HepG2 (cell line): Measurements from ENCODE around the gene SPACA9. TPM values are rescaled to one million over a fixed set of nuclear protein-coding genes. Genes with fewer than 3 reads are reported as not detected.

Experiments
- ATAC-seq: fragments of 200-7000 bp; cut with Tn5 transposase; 3 replicates; pipeline ENCODE4 v1.9.1; 2020; ENCODE audit warnings: mild to moderate bottlenecking, moderate library complexity
- BruUV-seq: library from RNA; stranded (reverse); fragments of 400-500 nt; replicated peaks from 2 replicates; lab custom pipeline; 2021; lab: Mats Ljungman, UMichigan
- CTCF ChIA-PET: fragments of 300-600 bp; formaldehyde crosslinking; extraction: SDS; loops from one replicate; lab custom pipeline; 2021; ENCODE audit warnings: low total read pairs, inconsistent platforms, low intra/inter-chr PET ratio; lab: Yijun Ruan, JAX
- POLR2A ChIA-PET: fragments of 350-600 bp; sonication (Branson Sonifier 250); formaldehyde crosslinking; loops from one replicate; lab custom pipeline; 2020; ENCODE audit warnings: antibody characterized with exemption, inconsistent platforms; lab: Yijun Ruan, JAX
- DNase-seq: peaks from one replicate; pipeline ENCODE4 v3.0.0-alpha.2; 2015; ENCODE audit warnings: low spot score
- FAIRE-seq: peaks from 3 replicates; lab custom pipeline; 2011; peaks lifted over from hg19 to GRCh38; lab: Jason Lieb, UNC
- H2AFZ ChIP-seq: one replicate; pipeline ENCODE4 v1.6.1; 2011; ENCODE audit warnings: low read length, inconsistent platforms
- H3K27ac ChIP-seq: fragments of 300-600 bp; 3 replicates; pipeline ENCODE4 v1.8.0; 2011; ENCODE audit warnings: mixed run types, mild to moderate bottlenecking, mixed read lengths, low read length, inconsistent platforms; ENCODE audit not compliant: insufficient read depth; ENCODE audit errors: extremely low read length
- H3K27me3 ChIP-seq, 2 experiments: fragments of 200-600 bp in 1 of 2; 2 replicates in 1 of 2; 3 replicates in 1 of 2; pipeline versions ENCODE4 v1.6.0 to v1.8.0; 2011; ENCODE audit warnings: low read length in 2 of 2, mild to moderate bottlenecking in 2 of 2, moderate library complexity in 2 of 2, inconsistent platforms in 1 of 2; ENCODE audit not compliant: insufficient read depth in 2 of 2, control insufficient read depth in 1 of 2
- H3K36me3 ChIP-seq, 2 experiments: fragments of 200-600 bp in 1 of 2; replicated peaks in 1 of 2; 2 replicates in 1 of 2; 3 replicates in 1 of 2; pipeline versions ENCODE4 v1.5.1 to v1.8.0; 2011; ENCODE audit warnings: low read length in 2 of 2, inconsistent platforms in 1 of 2; ENCODE audit not compliant: insufficient read depth in 2 of 2, control insufficient read depth in 1 of 2
- H3K4me1 ChIP-seq: 2 replicates; pipeline ENCODE4 v1.5.1; 2012; ENCODE audit warnings: low read length, inconsistent platforms; ENCODE audit not compliant: insufficient read depth
- H3K4me2 ChIP-seq: 2 replicates; pipeline ENCODE4 v1.6.0; 2011; ENCODE audit warnings: low read depth, low read length, inconsistent platforms
- H3K4me3 ChIP-seq, 3 experiments: fragments of 200-600 bp in 1 of 3; sonication (generic), shearing (Covaris generic) in 1 of 3; replicated peaks in 1 of 3; 2 replicates each; pipeline ENCODE4 v1.5.1; 2011 to 2016; ENCODE audit warnings: low read length in 3 of 3, inconsistent platforms in 2 of 3, low read depth in 2 of 3, mild to moderate bottlenecking in 2 of 3, control low read depth in 1 of 3, mixed read lengths in 1 of 3; ENCODE audit not compliant: insufficient read depth in 1 of 3
- H3K79me2 ChIP-seq: one replicate; pipeline ENCODE4 v1.6.1; 2011; ENCODE audit warnings: low read length, inconsistent platforms; ENCODE audit not compliant: insufficient read depth
- H3K9ac ChIP-seq: 2 replicates; pipeline ENCODE4 v1.6.0; 2011; ENCODE audit warnings: mild to moderate bottlenecking, low read depth, low read length, inconsistent platforms; ENCODE audit not compliant: insufficient read depth
- H3K9me3 ChIP-seq: 2 replicates; pipeline ENCODE4 v1.5.1; 2012; ENCODE audit warnings: mild to moderate bottlenecking, low read length
- H4K20me1 ChIP-seq: 2 replicates; pipeline ENCODE4 v1.6.0; 2011; ENCODE audit warnings: inconsistent platforms, mild to moderate bottlenecking, low read length, moderate library complexity; ENCODE audit not compliant: insufficient read depth
- ARNT2 ChIP-seq: sonication (generic); formaldehyde crosslinking; IDR thresholded peaks from 2 replicates; pipeline ENCODE4 v1.8.0; 2022; ENCODE audit warnings: mild to moderate bottlenecking, low read depth, missing genetic modification reagents, moderate library complexity
- CCDC6 ChIP-seq: sonication (generic); formaldehyde crosslinking; IDR thresholded peaks from 2 replicates; pipeline ENCODE4 v1.8.1; 2022; ENCODE audit warnings: mild to moderate bottlenecking, missing genetic modification reagents, moderate library complexity
- DNMT1 ChIP-seq: sonication (generic); formaldehyde crosslinking; IDR thresholded peaks from 2 replicates; pipeline ENCODE4 v1.5.1; 2020; ENCODE audit warnings: mild to moderate bottlenecking, missing genetic modification reagents
- HNF4A ChIP-seq: sonication (generic); formaldehyde crosslinking; IDR thresholded peaks from 2 replicates; pipeline ENCODE4 v1.4.0; 2020; ENCODE audit warnings: missing genetic modification reagents
- HOXA9 ChIP-seq: sonication (generic); formaldehyde crosslinking; IDR thresholded peaks from 2 replicates; pipeline ENCODE4 v1.8.1; 2022; ENCODE audit warnings: missing genetic modification reagents, mild to moderate bottlenecking, moderate library complexity, borderline replicate concordance
- MIER2 ChIP-seq: IDR thresholded peaks from 2 replicates; pipeline ENCODE4 v1.6.1; 2016; ENCODE audit warnings: missing biosample characterization, missing genetic modification reagents
- PPARG ChIP-seq: conservative IDR thresholded peaks from 2 replicates; pipeline ENCODE4 v1.6.1; 2016; ENCODE audit warnings: missing biosample characterization, missing genetic modification reagents
- PRMT3 ChIP-seq: sonication (generic); formaldehyde crosslinking; IDR thresholded peaks from 2 replicates; pipeline ENCODE4 v1.8.1; 2022; ENCODE audit warnings: low read depth, mild to moderate bottlenecking, moderate library complexity, missing genetic modification reagents, borderline replicate concordance
- SETDB1 ChIP-seq: sonication (generic); formaldehyde crosslinking; IDR thresholded peaks from 2 replicates; pipeline ENCODE4 v1.5.1; 2020; ENCODE audit warnings: missing genetic modification reagents, mild to moderate bottlenecking, borderline replicate concordance
- ZKSCAN5 ChIP-seq: sonication (generic); formaldehyde crosslinking; IDR thresholded peaks from 2 replicates; pipeline ENCODE4 v1.5.1; 2020; ENCODE audit warnings: mild to moderate bottlenecking, missing genetic modification reagents
- ZNF343 ChIP-seq: sonication (generic); formaldehyde crosslinking; IDR thresholded peaks from 2 replicates; pipeline ENCODE4 v1.4.0; 2020; ENCODE audit warnings: mild to moderate bottlenecking, missing genetic modification reagents
- ZNF569 ChIP-seq: sonication (generic); formaldehyde crosslinking; IDR thresholded peaks from 2 replicates; pipeline ENCODE4 v1.5.0; 2020; ENCODE audit warnings: mild to moderate bottlenecking, missing genetic modification reagents, moderate library complexity, borderline replicate concordance
- ZSCAN21 ChIP-seq: sonication (generic); formaldehyde crosslinking; IDR thresholded peaks from 2 replicates; pipeline ENCODE4 v1.8.0; 2022; ENCODE audit warnings: mild to moderate bottlenecking, missing genetic modification reagents, moderate library complexity, borderline replicate concordance
- WGBS: methylation state at CpG from one replicate; pipeline ENCODE4 v1.1.6; 2017; ENCODE audit warnings: low lambda C conversion rate; 5-methylcytosine and 5-hydroxymethylcytosine counted together
- in situ Hi-C: cut with HindIII; loops from 2 replicates; pipeline ENCODE4 v1.10.0; 2017; ENCODE audit warnings: low pct_unique_long_range_greater_than_20kb; ENCODE audit not compliant: extremely low pct_ligation_motif_present
- intact Hi-C: fragments of 100-400 bp; cut with micrococcal nuclease; formaldehyde crosslinking; loops from one replicate; pipeline ENCODE4 v1.10.0; 2022; ENCODE audit not compliant: unreplicated experiment
- polyA plus RNA-seq, 8 experiments: library from polyadenylated mRNA; depleted of rRNA in 3 of 8; stranded (reverse) in 7 of 8; unstranded in 1 of 8; fragments of >200 nt; fragmentation: Illumina TruSeq in 4 of 8; extraction: Trizol in 4 of 8; gene quantifications; 2 replicates each; pipeline versions ENCODE4 v1.2.1 to v1.2.3, GENCODE V29; 2011 to 2016; ENCODE audit warnings: low read depth in 4 of 8, missing spikeins in 1 of 8, mixed read lengths in 1 of 8; ENCODE audit not compliant: insufficient read depth in 1 of 8
- total RNA-seq, 5 experiments: library from RNA; depleted of rRNA; stranded (reverse); fragments of >200 nt; fragmentation: Illumina TruSeq; extraction: Trizol; gene quantifications; 2 replicates each; pipeline ENCODE4 v1.2.3, GENCODE V29; 2016; ENCODE audit warnings: low read depth in 1 of 5
- TF ChIP-seq, protein P1 (sequence below): sonication (generic); formaldehyde crosslinking; IDR thresholded peaks from 2 replicates; pipeline ENCODE4 v1.8.0; 2022; ENCODE audit warnings: missing genetic modification reagents, mild to moderate bottlenecking, borderline replicate concordance
- TF ChIP-seq, protein P2 (sequence below): sonication (generic); formaldehyde crosslinking; IDR thresholded peaks from 2 replicates; pipeline ENCODE4 v1.4.0; 2020; ENCODE audit warnings: missing genetic modification reagents
- TF ChIP-seq, protein P3 (sequence below): sonication (generic); formaldehyde crosslinking; IDR thresholded peaks from 2 replicates; pipeline ENCODE4 v1.4.0; 2020; ENCODE audit warnings: missing genetic modification reagents

The SPACA9 gene
- total and polyA plus RNA-seq, 2 of the 13 experiments (the other 11 are each of a cell fraction or from before 2014, with no cell fraction given), result 0.15 to 0.38 TPM

DNA sequence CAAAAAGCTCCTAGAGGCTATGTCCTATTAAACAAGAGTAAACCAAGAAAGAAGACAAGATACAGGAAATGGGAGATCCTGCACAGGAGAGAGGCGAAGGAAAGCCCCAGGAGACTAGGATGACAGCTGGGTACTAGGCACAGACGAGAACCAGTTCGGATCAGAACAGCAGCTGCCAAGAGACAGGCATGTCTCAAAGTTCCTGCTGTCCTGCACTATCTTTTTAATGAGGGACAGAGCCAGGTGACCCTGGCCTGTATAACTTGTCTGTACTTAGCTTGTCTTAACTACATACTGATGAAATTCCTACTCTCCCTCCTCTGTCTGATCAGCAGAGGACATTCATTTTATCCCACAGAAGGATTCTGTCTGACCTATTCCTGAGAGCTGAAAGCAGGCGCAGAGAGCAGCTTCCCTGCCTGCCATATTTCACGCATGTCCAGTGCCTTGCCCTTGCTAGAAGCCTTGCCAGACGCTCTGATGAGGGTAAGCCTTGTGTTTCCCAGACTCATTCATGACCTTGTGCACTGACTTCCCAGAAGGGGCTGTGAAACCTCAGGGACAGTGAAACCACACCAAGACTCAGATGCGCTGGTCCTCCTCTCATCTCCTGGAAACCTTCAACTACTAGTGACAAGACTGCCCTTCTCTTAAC, 41.0 kb downstream of the SPACA9 start:
- TF ChIP-seq, protein P1, sequence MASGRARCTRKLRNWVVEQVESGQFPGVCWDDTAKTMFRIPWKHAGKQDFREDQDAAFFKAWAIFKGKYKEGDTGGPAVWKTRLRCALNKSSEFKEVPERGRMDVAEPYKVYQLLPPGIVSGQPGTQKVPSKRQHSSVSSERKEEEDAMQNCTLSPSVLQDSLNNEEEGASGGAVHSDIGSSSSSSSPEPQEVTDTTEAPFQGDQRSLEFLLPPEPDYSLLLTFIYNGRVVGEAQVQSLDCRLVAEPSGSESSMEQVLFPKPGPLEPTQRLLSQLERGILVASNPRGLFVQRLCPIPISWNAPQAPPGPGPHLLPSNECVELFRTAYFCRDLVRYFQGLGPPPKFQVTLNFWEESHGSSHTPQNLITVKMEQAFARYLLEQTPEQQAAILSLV (CRISPR knock-in tag), result no peak
- TF ChIP-seq HOXA9 (no peak), PRMT3 (CRISPR knock-in tag) (no peak), ZKSCAN5 (CRISPR knock-in tag) (no peak), ZNF569 (CRISPR knock-in tag) (no peak), HNF4A (CRISPR knock-in tag) (no peak), PPARG (CRISPR knock-in tag) (no peak), ARNT2 (no peak), DNMT1 (CRISPR knock-in tag) (no peak), MIER2 (CRISPR knock-in tag) (no peak), ZNF343 (CRISPR knock-in tag) (no peak), SETDB1 (CRISPR knock-in tag) (no peak), ZSCAN21 (CRISPR knock-in tag) (no peak), CCDC6 (CRISPR knock-in tag) (no peak)
- TF ChIP-seq, protein P2, sequence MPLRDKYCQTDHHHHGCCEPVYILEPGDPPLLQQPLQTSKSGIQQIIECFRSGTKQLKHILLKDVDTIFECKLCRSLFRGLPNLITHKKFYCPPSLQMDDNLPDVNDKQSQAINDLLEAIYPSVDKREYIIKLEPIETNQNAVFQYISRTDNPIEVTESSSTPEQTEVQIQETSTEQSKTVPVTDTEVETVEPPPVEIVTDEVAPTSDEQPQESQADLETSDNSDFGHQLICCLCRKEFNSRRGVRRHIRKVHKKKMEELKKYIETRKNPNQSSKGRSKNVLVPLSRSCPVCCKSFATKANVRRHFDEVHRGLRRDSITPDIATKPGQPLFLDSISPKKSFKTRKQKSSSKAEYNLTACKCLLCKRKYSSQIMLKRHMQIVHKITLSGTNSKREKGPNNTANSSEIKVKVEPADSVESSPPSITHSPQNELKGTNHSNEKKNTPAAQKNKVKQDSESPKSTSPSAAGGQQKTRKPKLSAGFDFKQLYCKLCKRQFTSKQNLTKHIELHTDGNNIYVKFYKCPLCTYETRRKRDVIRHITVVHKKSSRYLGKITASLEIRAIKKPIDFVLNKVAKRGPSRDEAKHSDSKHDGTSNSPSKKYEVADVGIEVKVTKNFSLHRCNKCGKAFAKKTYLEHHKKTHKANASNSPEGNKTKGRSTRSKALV (CRISPR knock-in tag), result no peak
- TF ChIP-seq, protein P3, sequence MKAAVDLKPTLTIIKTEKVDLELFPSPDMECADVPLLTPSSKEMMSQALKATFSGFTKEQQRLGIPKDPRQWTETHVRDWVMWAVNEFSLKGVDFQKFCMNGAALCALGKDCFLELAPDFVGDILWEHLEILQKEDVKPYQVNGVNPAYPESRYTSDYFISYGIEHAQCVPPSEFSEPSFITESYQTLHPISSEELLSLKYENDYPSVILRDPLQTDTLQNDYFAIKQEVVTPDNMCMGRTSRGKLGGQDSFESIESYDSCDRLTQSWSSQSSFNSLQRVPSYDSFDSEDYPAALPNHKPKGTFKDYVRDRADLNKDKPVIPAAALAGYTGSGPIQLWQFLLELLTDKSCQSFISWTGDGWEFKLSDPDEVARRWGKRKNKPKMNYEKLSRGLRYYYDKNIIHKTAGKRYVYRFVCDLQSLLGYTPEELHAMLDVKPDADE (CRISPR knock-in tag), result no peak
- TF ChIP-seq, all 625 proteins: peak for 0
- no peaks in the 10 kb centered on the region for H3K79me2 ChIP-seq
- BruUV-seq, result no TSS peak
- peaks cover 27 to 83% of the 10 kb centered on the region in 2 experiments for H3K36me3 ChIP-seq
- no peaks in the 10 kb centered on the region for H4K20me1 ChIP-seq
- intact Hi-C loops (no loop called here), in situ Hi-C loops (no loop called here)
- ChIA-PET CTCF (no interaction called here), POLR2A (no interaction called here)
- H3K9ac ChIP-seq, result no peak overlapping the region
- no peak overlapping the region for H3K27ac ChIP-seq
- no peak overlapping the region for H3K4me3 ChIP-seq
- no peaks in the 10 kb centered on the region for H3K27me3 ChIP-seq
- H3K4me2 ChIP-seq, result no peak overlapping the region
- H3K4me1 ChIP-seq, result no peaks in the 10 kb centered on the region
- no peaks in the 10 kb centered on the region for H3K9me3 ChIP-seq
- FAIRE-seq (no peak), DNase-seq (no peak), ATAC-seq (no peak)
- WGBS, result 97% methylated on average over 7 of the region's 7 CpGs
- H2AFZ ChIP-seq, result no peak overlapping the region
